ENCODE data around the gene ATP1A1.

The ATP1A1 gene

DNA sequence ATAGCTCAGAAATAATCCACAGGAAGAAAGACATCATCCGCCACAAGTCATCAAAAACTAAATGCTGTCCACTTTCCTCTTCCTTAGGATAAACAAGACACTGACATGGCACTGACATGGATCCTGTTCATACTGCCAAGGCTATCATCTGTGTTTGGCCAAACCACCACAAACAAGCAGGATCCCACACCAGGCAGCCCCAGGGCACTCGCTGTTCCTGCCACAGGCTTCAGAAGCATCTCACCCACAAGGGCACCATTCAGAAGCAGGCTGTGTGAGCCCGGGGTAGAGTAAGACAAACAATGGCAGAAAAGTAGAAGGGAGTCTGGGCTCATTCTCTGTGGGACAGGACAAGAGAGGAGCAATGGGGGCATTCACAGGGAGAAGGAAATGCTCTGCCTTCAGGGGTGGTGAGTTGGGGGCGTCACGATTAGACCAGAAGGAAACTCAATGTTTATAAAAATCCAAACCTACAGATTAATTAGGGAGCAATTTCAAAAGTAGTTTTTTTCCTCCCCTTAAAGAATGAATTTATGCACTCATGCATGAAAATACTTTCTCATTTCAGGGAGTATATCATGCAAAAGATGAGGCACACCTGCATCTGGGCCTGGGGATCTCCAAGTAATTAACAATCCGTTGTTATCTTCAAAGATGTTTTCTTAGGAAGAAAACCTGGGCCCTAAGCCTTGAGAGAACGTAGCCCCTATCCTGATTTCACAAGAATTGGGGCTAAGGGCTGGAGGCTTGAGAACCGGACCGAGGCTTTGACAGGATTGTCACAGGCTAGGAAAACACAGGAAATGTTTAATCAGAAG lies 43.3 kb upstream of the ATP1A1 start:
- FAIRE-seq (no peak), DNase-seq (ENCODE audit: insufficient read length, low spot score) (no peak)
- TF ChIP-seq, protein P1, sequence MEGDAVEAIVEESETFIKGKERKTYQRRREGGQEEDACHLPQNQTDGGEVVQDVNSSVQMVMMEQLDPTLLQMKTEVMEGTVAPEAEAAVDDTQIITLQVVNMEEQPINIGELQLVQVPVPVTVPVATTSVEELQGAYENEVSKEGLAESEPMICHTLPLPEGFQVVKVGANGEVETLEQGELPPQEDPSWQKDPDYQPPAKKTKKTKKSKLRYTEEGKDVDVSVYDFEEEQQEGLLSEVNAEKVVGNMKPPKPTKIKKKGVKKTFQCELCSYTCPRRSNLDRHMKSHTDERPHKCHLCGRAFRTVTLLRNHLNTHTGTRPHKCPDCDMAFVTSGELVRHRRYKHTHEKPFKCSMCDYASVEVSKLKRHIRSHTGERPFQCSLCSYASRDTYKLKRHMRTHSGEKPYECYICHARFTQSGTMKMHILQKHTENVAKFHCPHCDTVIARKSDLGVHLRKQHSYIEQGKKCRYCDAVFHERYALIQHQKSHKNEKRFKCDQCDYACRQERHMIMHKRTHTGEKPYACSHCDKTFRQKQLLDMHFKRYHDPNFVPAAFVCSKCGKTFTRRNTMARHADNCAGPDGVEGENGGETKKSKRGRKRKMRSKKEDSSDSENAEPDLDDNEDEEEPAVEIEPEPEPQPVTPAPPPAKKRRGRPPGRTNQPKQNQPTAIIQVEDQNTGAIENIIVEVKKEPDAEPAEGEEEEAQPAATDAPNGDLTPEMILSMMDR (IDR thresholded peaks at IDR 0.05; ENCODE audit: insufficient read depth, missing control alignments), result no peak

DNA sequence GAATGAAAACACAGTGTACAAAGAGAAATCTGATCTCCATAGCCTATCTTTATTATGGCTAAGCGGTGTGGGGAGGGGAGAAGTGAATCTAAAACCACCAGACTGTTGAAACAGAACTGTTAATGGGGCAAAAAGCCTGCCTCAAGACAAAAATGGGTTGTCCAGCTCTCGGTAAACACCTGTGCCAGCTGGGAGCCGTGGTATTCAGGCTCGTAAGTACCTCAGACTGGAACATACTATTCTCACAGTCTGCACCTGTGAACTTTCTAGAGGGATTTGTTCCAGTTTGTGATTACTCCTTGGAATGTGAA lies 42.7 kb upstream of the ATP1A1 start:
- FAIRE-seq, result no peak
- DNase-seq (ENCODE audit: insufficient read length, low spot score), result no peak
- TF ChIP-seq, protein P1 (IDR thresholded peaks at IDR 0.05; ENCODE audit: insufficient read depth, missing control alignments), result no peak

DNA sequence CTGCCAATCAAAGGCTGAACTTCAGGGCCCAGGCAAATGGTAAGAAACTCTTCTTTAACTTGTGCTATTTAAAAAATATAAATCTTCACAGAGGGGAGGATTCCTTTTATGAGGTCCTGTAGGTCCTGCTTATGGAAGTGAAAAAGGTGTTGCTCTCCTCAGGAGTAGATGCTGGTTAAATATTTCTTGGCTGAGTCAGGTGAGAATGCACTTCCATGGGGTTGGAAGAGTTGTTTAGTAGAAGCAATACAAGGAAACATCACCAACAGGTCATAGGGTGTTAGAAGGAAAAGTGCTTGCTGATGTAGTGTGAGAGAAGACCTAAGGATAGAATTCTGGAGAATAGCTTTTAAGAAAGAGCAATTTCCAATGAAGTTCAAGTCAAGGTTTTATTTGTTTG lies 42.2 kb upstream of the ATP1A1 start:
- DNase-seq (ENCODE audit: insufficient read length, low spot score) (no peak), FAIRE-seq (no peak)
- TF ChIP-seq, protein P1 (IDR thresholded peaks at IDR 0.05; ENCODE audit: insufficient read depth, missing control alignments), result no peak

DNA sequence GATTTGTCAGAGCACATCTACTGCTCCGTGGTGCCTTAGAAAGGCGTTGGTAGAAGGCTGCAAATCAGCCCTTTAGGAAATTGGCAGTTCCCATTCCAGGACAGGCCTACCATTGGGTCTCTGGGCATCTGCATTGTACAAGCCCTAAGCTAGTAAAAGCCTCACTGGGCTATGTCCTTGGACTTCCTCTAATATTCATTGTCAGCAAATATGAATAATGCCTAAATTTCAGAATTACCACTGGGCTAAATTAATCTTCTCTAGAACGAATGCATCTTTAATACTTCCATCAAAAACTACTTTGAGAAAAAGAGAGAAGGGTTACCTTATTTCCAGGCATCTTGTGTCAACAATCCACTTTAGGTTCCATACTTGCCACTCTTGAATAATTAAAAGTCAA lies 41.5 kb upstream of the ATP1A1 start:
- TF ChIP-seq, protein P1 (IDR thresholded peaks at IDR 0.05; ENCODE audit: insufficient read depth, missing control alignments), result no peak
- FAIRE-seq, result no peak
- no peak for DNase-seq (ENCODE audit: insufficient read length, low spot score)

DNA sequence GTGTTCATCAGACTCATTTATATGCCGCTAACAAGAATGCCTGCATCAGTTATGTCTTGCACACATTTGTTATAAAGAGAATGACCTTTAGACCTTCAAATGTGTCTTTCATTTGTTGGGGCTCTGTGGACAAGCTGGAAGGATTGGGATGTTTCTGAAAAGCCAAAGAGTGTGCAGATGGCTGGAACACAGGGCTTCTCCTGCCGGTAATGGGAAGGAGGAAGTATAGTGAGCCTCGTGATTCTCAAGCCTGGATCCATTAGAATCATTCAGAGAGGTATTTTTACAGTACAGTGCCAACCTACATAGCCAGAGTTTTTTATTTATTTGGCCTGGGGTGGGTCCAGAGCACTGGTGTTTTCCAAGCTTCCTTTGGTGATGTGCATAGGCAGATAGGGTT lies 40.6 kb upstream of the ATP1A1 start:
- FAIRE-seq, result no peak
- DNase-seq (ENCODE audit: insufficient read length, low spot score), result no peak
- TF ChIP-seq, protein P1 (IDR thresholded peaks at IDR 0.05; ENCODE audit: insufficient read depth, missing control alignments), result no peak

DNA sequence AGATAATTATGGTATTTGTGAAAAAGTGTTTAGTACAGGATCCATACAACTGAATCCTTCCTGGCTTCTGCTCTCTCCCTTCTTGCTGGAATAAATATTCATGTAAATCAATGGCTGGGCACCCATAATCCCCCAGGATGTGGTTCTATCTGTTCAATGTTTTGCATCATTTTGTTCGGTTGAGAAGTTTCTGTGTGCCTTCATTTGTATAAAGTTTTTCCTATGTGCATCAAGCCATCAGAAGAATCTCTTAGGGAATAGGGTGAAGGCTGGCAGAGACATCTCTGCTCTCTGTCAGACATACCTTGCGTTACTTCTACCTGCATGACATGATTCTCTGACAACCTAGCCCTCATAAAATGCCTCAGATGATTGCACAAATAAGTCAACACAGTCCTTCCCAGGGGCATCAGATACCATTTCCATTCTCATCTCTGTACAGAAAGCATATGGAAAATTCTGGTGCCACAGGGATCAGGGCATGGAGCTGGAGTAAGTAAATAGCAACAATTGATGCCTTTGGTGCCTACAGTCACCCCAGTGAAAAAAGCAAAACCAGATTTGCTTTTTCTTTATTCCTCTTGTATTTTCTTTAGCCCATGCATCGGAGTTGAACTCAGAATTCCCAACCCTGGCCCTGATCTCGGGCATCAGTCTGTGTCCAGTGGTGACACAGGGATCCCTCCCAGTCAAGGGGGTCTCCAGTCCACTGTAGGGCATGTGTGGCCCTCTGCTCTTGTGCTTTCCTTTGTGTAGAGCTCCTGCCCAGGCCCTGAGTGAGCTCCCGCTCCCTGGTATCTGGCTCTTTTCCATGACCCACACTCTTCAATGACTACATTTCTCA lies 39.7 kb upstream of the ATP1A1 start:
- DNase-seq (ENCODE audit: insufficient read length, low spot score), result no peak
- TF ChIP-seq, protein P1 (IDR thresholded peaks at IDR 0.05; ENCODE audit: insufficient read depth, missing control alignments), result no peak
- no peak for FAIRE-seq
